HepG2 (cell line): ENCODE data around the gene OPRD1. TPM values are rescaled to one million over a fixed set of nuclear protein-coding genes. Genes with fewer than 3 reads are reported as not detected.

Experiments used
- ARNT2 ChIP-seq: sonication (generic); formaldehyde crosslinking; IDR thresholded peaks from 2 replicates; pipeline ENCODE4 v1.8.0; 2022; ENCODE audit warnings: mild to moderate bottlenecking, low read depth, missing genetic modification reagents, moderate library complexity
- FOSL1 ChIP-seq: sonication (generic); formaldehyde crosslinking; IDR thresholded peaks from 2 replicates; pipeline ENCODE4 v1.9.0; 2021; ENCODE audit warnings: missing genetic modification reagents, borderline replicate concordance
- HMG20A ChIP-seq: IDR thresholded peaks from 2 replicates; pipeline ENCODE4 v1.6.1; 2016; ENCODE audit warnings: borderline replicate concordance
- IKZF5 ChIP-seq: IDR thresholded peaks from 2 replicates; pipeline ENCODE4 v1.6.1; 2018; ENCODE audit warnings: missing genetic modification reagents, mild to moderate bottlenecking, missing compliant biosample characterization
- IRF2 ChIP-seq: IDR thresholded peaks from 2 replicates; pipeline ENCODE4 v1.6.1; 2018; ENCODE audit warnings: missing genetic modification reagents, missing compliant biosample characterization
- JUN ChIP-seq: sonication (generic); formaldehyde crosslinking; IDR thresholded peaks from 2 replicates; pipeline ENCODE4 v1.4.0; 2020; ENCODE audit warnings: mild to moderate bottlenecking, missing genetic modification reagents
- KDM2A ChIP-seq: sonication (generic); formaldehyde crosslinking; IDR thresholded peaks from 2 replicates; pipeline ENCODE4 v1.4.0; 2020; ENCODE audit warnings: low read depth, missing genetic modification reagents, borderline replicate concordance
- MXD4 ChIP-seq: IDR thresholded peaks from 2 replicates; pipeline ENCODE4 v1.6.1; 2016; ENCODE audit warnings: mild to moderate bottlenecking, missing biosample characterization, missing genetic modification reagents
- RNF2 ChIP-seq: fragments of 450-650 bp; conservative IDR thresholded peaks from 2 replicates; pipeline ENCODE4 v1.6.1; 2016; ENCODE audit warnings: low read depth
- RXRA ChIP-seq: sonication (generic); formaldehyde crosslinking; IDR thresholded peaks from 2 replicates; pipeline ENCODE4 v1.5.1; 2020; ENCODE audit warnings: missing genetic modification reagents
- RXRB ChIP-seq: IDR thresholded peaks from 2 replicates; pipeline ENCODE4 v1.6.1; 2016; ENCODE audit warnings: borderline replicate concordance, missing genetic modification reagents, missing compliant biosample characterization
- SMC3 ChIP-seq: IDR thresholded peaks from 2 replicates; pipeline ENCODE4 v1.6.1; 2011; ENCODE audit warnings: low read length, improper control_type of control experiment
- STAG1 ChIP-seq: sonication (generic); formaldehyde crosslinking; IDR thresholded peaks from 2 replicates; pipeline ENCODE4 v1.4.0; 2020; ENCODE audit warnings: missing genetic modification reagents
- TAF1 ChIP-seq: sonication (generic); formaldehyde crosslinking; IDR thresholded peaks from 2 replicates; pipeline ENCODE4 v1.4.0; 2020; ENCODE audit warnings: missing genetic modification reagents
- ZFX ChIP-seq: sonication (generic); formaldehyde crosslinking; IDR thresholded peaks from 2 replicates; pipeline ENCODE4 v1.4.0; 2020; ENCODE audit warnings: mild to moderate bottlenecking, low read depth, missing genetic modification reagents, moderate library complexity
- ZGPAT ChIP-seq: IDR thresholded peaks from 2 replicates; pipeline ENCODE4 v1.6.1; 2016; ENCODE audit warnings: mild to moderate bottlenecking
- ZNF343 ChIP-seq: sonication (generic); formaldehyde crosslinking; IDR thresholded peaks from 2 replicates; pipeline ENCODE4 v1.4.0; 2020; ENCODE audit warnings: mild to moderate bottlenecking, missing genetic modification reagents
- ZNF512 ChIP-seq: sonication (generic); formaldehyde crosslinking; IDR thresholded peaks from 2 replicates; pipeline ENCODE4 v1.4.0; 2020; ENCODE audit warnings: mild to moderate bottlenecking, missing genetic modification reagents
- ZNF574 ChIP-seq: sonication (generic); formaldehyde crosslinking; IDR thresholded peaks from 2 replicates; pipeline ENCODE4 v1.4.0; 2020; ENCODE audit warnings: missing genetic modification reagents
- ZNF577 ChIP-seq: sonication (generic); formaldehyde crosslinking; IDR thresholded peaks from 2 replicates; pipeline ENCODE4 v1.4.0; 2020; ENCODE audit warnings: mild to moderate bottlenecking, low read depth, missing genetic modification reagents, borderline replicate concordance
- ZNF691 ChIP-seq: sonication (generic); formaldehyde crosslinking; IDR thresholded peaks from 2 replicates; pipeline ENCODE4 v1.4.0; 2020; ENCODE audit warnings: missing genetic modification reagents, low read depth, mild to moderate bottlenecking, borderline replicate concordance
- ZNF720 ChIP-seq: sonication (generic); formaldehyde crosslinking; IDR thresholded peaks from 2 replicates; pipeline ENCODE4 v1.4.0; 2020; ENCODE audit warnings: missing genetic modification reagents
- polyA plus RNA-seq, 8 experiments: library from polyadenylated mRNA; depleted of rRNA in 3 of 8; stranded (reverse) in 7 of 8; unstranded in 1 of 8; fragments of >200 nt; fragmentation: Illumina TruSeq in 4 of 8; extraction: Trizol in 4 of 8; gene quantifications; 2 replicates each; pipeline versions ENCODE4 v1.2.1 to v1.2.3, GENCODE V29; 2011 to 2016; ENCODE audit warnings: low read depth in 4 of 8, missing spikeins in 1 of 8, mixed read lengths in 1 of 8; ENCODE audit not compliant: insufficient read depth in 1 of 8
- total RNA-seq, 5 experiments: library from RNA; depleted of rRNA; stranded (reverse); fragments of >200 nt; fragmentation: Illumina TruSeq; extraction: Trizol; gene quantifications; 2 replicates each; pipeline ENCODE4 v1.2.3, GENCODE V29; 2016; ENCODE audit warnings: low read depth in 1 of 5

Gene OPRD1
- total and polyA plus RNA-seq, 2 of the 13 experiments (the other 11 are each of a cell fraction or from before 2014, with no cell fraction given) = 0.02 to 0.03 TPM

GRCh38 chr1:28845786-28846543, 34.0 kb downstream of the OPRD1 start (continued):
- TF ChIP-seq ZNF574 (CRISPR knock-in tag) = 0 out of 2 replicates have a peak, but pooled peaks have one; percentile 43
- peak; percentile 84 for TF ChIP-seq RXRA
- no peak for TF ChIP-seq FOSL1 (CRISPR knock-in tag)
- peak; percentile 85 for TF ChIP-seq ZNF512 (CRISPR knock-in tag)
- TF ChIP-seq ZNF577 = no peak
- TF ChIP-seq IKZF5 (CRISPR knock-in tag) = no peak
- TF ChIP-seq ZGPAT (CRISPR knock-in tag) = peak; percentile 28; the same call in 1 of the 2 replicates
- TF ChIP-seq ARNT2 (CRISPR knock-in tag) = peak; percentile 31; the same call in 1 of the 2 replicates
- TF ChIP-seq STAG1 (CRISPR knock-in tag) = peak; percentile 61
- TF ChIP-seq RNF2 = 0 out of 2 replicates have a peak, but pooled peaks have one; percentile 32
- 0 out of 2 replicates have a peak, but pooled peaks have one; percentile 38 for TF ChIP-seq ZNF691
- 0 out of 2 replicates have a peak, but pooled peaks have one; percentile 19 for TF ChIP-seq MXD4 (CRISPR knock-in tag)
- TF ChIP-seq JUN = no peak
- no peak for TF ChIP-seq ZNF720 (CRISPR knock-in tag)
- peak; percentile 68 for TF ChIP-seq RXRB
- TF ChIP-seq ZFX (CRISPR knock-in tag) = peak; percentile 27; the same call in 1 of the 2 replicates
- TF ChIP-seq ZNF343 (CRISPR knock-in tag) = 0 out of 2 replicates have a peak, but pooled peaks have one; percentile 44
- no peak for TF ChIP-seq TAF1 (CRISPR knock-in tag)
- no peak for TF ChIP-seq HMG20A
- 0 out of 2 replicates have a peak, but pooled peaks have one; percentile 13 for TF ChIP-seq KDM2A (CRISPR knock-in tag)
- peak; percentile 61; the same call in 1 of the 2 replicates for TF ChIP-seq IRF2
- peak; percentile 39; the same call in 1 of the 2 replicates for TF ChIP-seq SMC3
